ENCODE data around the gene CARD11. TPM values are rescaled to one million over a fixed set of nuclear protein-coding genes. Genes with fewer than 3 reads are reported as not detected.

CARD11 gene
- total RNA-seq, 1 donor from 2014 or later, result 5.7 TPM

DNA sequence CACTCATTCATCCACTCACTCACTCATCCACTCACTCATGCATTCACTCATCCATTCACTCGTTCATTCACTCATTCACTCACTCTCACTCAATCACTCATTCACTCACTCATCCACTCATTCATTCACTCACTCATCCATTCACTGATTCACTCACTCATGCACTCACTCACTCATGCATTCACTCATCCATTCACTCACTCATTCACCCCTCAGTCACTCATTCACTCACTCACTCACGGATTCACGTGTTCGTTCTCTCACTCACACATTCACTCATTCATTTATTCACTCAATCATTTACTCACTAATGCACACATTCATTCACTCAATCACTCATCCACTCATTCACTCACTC, 73.4 kb downstream of the CARD11 start:
- H3K9me3 ChIP-seq, result peaks cover 13% of the 10 kb centered on the region
- ATAC-seq (no peak), DNase-seq (no peak)
- no peak overlapping the region for H3K4me3 ChIP-seq
- intact Hi-C loops (cut with DNase I), result no loop called here
- no peaks in the 10 kb centered on the region for H3K36me3 ChIP-seq
- TF ChIP-seq, protein P1, sequence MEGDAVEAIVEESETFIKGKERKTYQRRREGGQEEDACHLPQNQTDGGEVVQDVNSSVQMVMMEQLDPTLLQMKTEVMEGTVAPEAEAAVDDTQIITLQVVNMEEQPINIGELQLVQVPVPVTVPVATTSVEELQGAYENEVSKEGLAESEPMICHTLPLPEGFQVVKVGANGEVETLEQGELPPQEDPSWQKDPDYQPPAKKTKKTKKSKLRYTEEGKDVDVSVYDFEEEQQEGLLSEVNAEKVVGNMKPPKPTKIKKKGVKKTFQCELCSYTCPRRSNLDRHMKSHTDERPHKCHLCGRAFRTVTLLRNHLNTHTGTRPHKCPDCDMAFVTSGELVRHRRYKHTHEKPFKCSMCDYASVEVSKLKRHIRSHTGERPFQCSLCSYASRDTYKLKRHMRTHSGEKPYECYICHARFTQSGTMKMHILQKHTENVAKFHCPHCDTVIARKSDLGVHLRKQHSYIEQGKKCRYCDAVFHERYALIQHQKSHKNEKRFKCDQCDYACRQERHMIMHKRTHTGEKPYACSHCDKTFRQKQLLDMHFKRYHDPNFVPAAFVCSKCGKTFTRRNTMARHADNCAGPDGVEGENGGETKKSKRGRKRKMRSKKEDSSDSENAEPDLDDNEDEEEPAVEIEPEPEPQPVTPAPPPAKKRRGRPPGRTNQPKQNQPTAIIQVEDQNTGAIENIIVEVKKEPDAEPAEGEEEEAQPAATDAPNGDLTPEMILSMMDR (IDR thresholded peaks at IDR 0.05), result no peak
- H3K27ac ChIP-seq, result no peak overlapping the region
- H3K27me3 ChIP-seq (ENCODE audit: low read depth), result no peaks in the 10 kb centered on the region
- no peaks in the 10 kb centered on the region for H3K4me1 ChIP-seq

GRCh38 chr7:2969398-2970306, 74.0 kb downstream of the CARD11 start:
- ATAC-seq, result no peak
- Histone ChIP-seq H3K4me3 (no peak overlapping the region), H3K27ac (no peak overlapping the region), H3K9me3 (peaks cover 17% of the 10 kb centered on the region), H3K4me1 (no peaks in the 10 kb centered on the region), H3K27me3 (ENCODE audit: low read depth) (no peaks in the 10 kb centered on the region), H3K36me3 (no peaks in the 10 kb centered on the region)
- TF ChIP-seq, protein P1 (IDR thresholded peaks at IDR 0.05), result no peak
- intact Hi-C loops (cut with DNase I), result no loop called here
- no peak for DNase-seq

- TF ChIP-seq, protein P1 (IDR thresholded peaks at IDR 0.05), result no peak
- intact Hi-C loops (cut with DNase I), result no loop called here
- Histone ChIP-seq H3K27ac (no peak overlapping the region), H3K4me1 (no peaks in the 10 kb centered on the region), H3K9me3 (peaks cover 17% of the 10 kb centered on the region), H3K36me3 (no peaks in the 10 kb centered on the region), H3K27me3 (ENCODE audit: low read depth) (no peaks in the 10 kb centered on the region), H3K4me3 (no peak overlapping the region)
- no peak for ATAC-seq
- no peak for DNase-seq
Measured at GRCh38 chr7:2968616-2969397, 74.9 kb downstream of the CARD11 start.

DNA sequence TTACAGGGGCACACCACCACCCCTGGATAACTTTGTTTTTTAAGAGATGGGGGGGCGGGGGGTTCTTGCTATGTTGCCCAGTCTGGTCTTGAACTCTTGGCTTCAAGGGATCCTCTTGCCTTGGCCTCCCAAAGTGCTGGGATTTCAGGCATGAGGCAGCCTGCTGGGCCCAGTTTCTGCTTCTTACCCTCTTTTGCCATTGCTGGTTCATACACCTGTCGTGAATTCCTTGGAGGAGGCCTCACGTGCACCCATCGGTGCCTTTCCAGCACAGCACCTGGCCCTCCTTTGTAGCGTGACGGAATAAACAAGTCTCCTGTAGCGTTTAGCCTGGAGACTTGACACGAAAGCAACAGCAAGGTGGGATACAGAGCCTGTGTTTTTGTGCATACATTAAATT, 75.5 kb downstream of the CARD11 start:
- no peaks in the 10 kb centered on the region for H3K4me1 ChIP-seq
- H3K4me3 ChIP-seq, result no peak overlapping the region
- H3K36me3 ChIP-seq, result no peaks in the 10 kb centered on the region
- TF ChIP-seq, protein P1 (IDR thresholded peaks at IDR 0.05), result no peak
- DNase-seq, result no peak
- intact Hi-C loops (cut with DNase I), result no loop called here
- no peak for ATAC-seq
- H3K9me3 ChIP-seq, result peaks cover 17% of the 10 kb centered on the region
- H3K27ac ChIP-seq, result no peak overlapping the region
- no peaks in the 10 kb centered on the region for H3K27me3 ChIP-seq (ENCODE audit: low read depth)

DNA sequence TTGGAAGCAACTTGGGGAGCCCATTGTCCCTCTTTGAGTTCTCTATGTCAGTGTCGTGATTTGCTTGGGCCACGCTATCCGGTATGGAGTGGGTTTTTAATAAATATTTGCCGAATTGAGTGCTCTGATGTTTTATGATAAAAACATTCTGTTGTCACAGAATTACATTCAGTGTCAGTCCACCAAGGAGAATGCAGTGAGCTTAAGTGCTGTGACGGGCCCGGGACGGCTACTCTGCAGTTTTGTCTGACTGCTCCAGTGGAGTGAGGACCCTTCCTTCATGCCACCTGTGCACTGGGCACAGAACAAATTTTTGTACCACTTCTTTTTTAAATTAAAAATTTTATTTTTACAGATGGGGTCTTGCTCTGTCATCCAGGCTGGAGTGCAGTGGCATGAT, 76.0 kb downstream of the CARD11 start:
- Histone ChIP-seq H3K36me3 (no peaks in the 10 kb centered on the region), H3K27ac (no peak overlapping the region), H3K4me3 (no peak overlapping the region), H3K27me3 (ENCODE audit: low read depth) (no peaks in the 10 kb centered on the region), H3K4me1 (no peaks in the 10 kb centered on the region), H3K9me3 (peaks cover 17% of the 10 kb centered on the region)
- intact Hi-C loops (cut with DNase I), result no loop called here
- TF ChIP-seq, protein P1 (IDR thresholded peaks at IDR 0.05), result no peak
- DNase-seq, result no peak
- no peak for ATAC-seq
